ENCODE results near the gene RRBP1.

RRBP1 gene

DNA sequence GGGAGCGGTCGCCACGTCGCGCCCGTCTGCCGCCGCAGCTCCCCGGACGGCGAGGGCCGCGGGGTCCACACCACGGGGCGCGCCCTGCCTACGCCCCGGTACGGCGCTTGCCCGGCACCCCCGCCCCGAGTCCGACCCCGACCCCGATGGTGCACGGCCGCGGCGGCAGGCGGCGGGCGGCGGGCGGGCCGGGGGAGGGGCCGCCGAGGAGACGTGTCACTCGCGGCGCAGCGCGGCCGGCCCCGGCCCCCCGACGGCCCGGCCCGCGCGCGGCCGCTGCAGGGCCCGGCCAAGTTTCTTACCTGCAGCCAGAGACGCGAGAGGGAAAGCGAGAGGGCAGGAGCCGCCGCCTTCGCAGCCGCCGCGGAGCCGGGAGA, 328 bp downstream of the RRBP1 start:
- no peak for DNase-seq

DNA sequence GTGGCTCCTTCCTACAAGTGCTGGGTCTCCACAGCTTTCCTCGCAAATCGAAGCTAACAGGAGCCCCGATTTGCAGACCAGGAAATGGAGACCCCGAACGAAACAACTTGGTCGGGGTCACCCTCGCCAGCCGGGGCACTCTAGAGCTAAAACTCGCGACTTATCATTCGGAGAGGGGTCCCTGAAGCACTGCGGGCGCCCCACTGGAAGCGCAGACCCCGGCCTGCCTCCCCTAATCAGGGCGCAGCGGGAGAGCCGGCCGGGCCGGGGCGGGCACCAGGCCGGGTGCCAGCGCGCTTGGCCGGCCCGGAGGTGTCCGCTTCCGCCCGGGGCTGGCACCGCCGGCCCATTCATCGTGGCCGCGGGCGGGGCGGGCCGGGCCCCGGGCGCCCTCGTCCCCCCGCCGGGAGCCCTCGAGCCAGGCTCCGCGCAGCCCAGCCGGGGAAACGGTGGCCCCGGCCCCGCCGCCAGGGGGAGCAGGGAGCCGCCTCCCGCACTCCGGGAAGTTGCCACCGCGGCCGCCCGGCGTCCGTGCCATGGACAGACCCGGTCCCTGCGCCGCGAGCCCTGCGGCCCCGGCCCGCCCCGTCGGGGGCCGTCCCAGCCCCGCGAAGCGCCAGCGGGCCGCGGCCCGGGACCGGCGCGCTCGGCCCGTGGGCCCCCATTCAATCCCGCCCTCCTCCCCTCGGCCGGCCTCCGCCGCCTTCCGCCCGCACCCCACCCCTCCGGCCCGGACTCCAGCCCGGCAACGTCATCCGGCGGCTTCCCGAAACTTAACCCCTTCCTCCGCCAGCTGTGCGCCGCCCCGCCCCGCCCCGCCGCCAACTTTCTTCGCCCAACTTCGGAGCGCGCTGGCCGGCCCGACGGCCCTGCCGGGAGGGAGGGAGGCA, 961 bp downstream of the RRBP1 start:
- DNase-seq, result peak; percentile 84 to 85

DNA sequence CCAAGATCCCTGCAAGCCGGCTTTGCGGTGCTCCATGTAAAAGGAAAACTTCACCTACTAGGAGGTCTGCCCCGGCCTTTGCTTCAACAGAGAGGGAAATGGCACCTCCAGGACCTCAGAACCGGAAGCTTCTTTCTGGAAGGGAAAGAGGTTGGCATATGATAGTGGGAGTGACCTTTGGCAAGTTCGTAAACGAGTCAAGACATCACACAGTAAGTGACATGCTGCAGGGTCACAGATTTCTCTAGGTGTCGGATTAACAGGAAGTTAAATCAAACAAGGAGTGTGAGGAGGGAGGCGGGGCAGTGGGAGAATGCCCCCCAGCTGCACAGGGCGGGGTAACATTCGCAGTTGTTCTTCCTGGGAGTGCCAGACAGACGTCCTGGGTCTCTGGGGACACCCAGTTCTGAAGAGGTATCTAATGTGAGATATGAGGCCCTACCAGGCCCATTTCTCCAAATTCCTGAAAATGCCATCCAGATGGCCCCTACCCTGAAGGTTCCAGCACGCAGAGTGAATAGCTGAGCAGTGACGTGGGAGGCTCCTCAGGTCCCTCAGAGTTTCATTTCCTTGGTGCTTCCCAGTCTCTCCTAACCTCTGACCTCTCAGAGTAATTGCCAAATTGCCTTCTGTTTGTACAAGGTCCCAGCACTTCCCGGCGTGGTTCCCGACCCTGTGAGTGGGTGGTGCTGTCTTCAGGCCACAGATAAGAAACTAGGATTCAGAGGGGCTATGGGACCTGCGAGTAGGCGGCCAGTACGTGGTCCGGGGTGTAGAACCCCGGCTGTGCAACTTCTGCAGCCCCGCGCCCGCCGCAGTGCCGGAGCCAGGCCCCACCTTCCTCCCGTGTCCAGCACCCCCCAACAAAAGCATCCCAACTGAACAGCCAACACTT, 1.9 kb downstream of the RRBP1 start:
- DNase-seq, result peak in 1 of 2 donors; percentile 5

DNA sequence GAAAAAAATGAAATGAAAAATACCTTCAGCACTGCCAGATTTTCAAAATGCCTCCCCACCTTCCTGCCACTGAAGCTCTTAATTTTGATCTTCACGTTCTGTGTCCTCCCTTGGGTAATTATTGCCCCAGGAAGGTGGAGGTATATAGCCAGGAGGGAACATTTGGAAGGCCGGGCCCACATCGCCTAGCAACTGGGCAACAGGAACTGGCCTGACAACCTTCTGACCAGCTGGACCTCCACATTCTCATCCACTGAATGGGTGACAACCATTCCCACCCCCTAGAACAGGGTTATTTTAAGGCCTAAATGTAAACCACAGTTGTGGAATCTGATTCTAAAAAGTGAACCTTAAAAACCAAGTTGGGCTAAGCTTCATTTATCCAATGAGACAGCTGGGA, 3.2 kb downstream of the RRBP1 start:
- no peak for DNase-seq

DNA sequence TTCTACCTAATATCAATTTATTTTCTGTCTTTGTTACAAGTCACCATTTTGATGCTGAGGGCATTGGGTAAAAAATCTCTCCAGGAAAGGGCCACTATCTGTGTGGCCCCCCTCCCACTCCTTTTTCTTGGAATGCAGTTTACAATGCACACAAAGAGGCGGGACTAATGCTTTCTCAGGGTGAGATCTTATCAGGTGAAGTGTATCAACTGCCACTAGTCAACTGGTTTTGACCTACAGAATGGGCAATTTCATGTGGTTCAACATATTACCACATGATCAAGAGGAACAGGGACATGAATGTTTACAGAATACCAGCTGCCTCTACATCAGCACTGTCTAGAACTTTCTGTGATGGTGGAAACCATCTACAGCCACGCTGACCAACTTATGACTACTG, 3.7 kb downstream of the RRBP1 start:
- no peak for DNase-seq

DNA sequence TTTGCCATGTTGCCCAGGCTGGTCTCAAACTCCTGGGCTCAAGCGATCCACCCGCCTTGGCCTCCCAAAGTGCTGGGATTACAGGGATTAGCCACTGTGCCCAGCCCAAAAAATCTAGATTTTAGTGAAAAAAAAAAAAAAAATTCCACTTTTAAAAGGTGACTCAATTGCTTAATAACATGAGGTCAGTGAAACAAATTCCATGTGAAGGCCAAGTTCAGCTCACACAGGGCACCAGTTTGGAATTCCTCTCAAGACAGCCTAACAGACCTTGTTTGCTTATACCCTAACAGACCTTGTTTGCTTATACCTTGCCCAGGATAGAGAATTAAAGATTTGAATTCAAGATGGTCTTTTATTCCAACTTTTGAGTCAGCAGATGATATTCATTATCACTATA, 5.1 kb downstream of the RRBP1 start:
- DNase-seq, result no peak

DNA sequence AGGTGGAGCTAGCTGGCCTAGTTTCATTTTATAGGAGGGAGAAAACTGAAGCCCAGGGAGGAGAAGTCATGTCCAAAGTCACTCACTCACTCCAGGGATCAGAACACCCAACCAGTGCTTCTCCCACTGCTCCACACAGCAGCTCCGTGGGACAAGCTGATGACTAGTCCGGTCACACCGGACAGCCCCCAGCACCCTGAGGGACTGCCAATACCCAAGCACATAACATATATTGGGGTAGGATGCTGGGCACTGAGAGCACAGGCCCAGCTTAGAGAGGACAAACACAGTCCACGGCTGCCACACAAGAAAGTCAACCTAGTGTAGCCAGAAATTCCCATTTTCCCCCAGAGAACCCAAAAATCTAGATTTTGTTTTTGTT, 5.7 kb downstream of the RRBP1 start:
- no peak for DNase-seq

DNA sequence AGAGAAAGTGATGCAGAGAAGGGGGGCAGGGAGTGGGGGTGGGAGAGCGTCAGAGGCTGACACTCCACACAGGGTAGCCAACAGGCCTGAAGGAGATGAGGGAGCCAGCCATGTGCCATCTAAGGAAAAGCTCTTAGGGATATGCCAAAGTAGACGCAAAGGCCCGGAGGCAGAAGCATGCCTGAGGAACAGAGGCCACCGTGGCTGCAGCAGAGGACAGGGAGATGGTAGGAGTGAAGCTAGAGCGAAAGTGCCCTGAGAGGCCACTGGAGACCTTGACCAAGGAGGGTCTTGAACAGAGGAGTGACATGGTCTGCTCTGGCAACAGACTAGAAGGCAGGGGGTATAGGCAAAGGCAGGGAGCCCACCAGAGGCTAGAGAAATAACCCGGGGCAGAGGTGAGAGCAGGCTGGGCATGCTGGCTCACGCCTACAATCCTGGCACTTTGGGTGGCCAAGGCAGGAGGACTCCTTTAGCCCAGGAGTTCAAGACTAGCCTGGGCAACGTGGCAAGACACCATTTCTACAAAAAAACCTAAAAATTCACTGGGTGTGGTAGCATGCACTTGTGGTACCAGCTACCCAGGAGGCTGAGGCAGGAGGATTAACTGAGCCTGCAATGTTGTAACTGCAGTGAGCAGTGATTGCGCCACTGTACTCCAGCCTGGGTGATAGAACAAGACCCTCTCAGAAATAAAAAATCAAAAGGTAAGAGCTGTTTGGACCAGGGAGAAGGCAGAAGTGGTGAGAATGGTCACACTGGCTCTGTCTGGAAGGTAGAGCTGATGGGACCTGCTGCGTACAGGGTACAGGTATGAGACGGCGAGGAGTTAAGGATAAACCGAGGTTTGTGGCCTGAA, 6.3 kb downstream of the RRBP1 start:
- no peak for DNase-seq

DNA sequence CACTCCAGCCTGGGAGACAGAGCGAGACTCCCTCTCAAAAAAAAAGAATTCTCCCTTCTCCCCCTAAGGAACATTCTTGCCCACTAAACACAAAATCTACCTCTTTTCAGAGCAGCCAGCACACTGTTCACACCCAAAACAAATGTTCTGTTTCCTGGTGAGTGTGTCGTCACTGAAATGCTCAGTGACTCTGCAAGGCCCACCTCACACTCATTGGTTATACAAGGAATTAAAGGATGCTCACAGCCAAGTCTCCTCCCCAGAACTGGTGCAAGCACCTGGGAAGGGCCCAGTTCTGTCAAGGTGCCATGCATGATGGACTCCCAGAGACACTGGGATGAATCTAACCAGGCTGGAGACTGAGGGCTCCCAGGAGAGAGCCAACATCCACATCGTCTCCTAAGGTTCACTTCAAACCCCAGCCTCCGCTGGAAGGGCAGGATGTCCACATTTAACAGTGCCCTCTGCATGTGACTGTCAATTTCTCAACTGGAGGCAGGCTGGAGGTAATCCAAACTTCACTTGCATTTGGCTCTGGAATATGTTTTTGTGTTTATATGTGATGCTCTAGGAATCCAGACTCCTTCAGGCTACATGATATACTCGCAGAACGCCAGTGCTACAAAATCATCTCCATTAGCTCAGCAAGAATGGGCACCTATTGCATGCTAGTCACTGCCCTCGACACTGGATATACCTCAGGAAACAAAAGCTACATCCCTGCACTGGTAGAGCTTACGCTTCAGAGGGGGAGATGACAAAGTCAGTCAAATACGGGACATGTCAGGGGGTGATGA, 7.1 kb downstream of the RRBP1 start:
- no peak for DNase-seq

DNA sequence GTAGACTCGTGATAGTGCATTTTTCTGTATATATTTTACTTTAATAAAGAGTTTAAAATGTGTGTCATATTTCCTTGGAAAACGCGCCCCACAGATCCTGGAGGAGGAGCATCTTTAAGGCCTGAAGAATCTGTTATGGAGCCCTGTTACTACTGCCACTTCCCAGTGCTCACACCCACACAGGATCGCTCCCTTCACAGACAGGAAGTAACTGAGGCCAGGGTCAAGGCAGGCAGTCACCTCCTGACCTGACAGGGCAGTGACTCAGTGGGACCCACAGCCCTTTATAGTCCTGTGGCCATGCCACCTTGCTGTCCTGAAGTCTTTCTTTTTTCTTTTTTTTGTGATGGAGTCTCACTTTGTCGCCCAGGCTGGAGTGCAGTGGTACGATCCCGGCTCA, 9.0 kb downstream of the RRBP1 start:
- DNase-seq, result no peak

DNA sequence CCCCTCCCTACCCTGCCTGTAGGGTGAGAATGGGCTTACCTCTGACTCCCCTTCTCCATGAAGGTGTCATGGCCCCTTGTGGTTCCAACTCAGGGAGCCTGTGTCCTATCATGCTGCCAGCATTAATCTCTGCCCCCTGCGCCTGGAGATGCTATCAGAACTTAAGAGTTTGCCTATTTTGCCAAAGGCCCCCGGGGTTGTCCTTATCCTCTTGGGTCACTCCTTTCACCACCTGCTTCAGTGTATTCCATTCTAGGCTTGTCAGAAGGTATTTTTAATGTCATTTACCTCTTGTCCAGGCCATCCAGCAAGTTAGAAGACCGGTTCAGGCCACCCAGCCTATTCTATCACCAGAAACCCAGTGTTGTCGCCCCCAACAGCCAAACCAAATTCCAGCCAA, 10.5 kb downstream of the RRBP1 start:
- DNase-seq, result no peak

DNA sequence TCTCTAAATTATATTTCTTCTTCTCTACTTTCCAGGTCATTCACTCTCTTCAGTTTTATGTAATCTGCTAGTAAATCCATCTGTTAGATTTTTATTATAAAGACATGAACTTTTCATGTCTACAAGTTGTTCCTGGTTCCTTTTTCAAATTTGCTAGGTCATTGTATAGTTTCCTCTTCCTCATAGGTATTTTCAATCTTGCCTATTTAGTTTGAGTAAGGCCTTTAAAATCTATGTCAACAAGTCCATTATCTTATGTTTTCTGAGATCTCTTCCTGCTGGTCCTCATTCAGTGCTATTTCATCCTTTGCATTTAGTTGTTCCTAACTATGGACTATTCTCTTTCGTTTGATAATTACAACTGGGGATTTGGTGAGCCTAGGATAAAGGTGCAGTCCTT, 11.0 kb downstream of the RRBP1 start:
- no peak for DNase-seq

DNA sequence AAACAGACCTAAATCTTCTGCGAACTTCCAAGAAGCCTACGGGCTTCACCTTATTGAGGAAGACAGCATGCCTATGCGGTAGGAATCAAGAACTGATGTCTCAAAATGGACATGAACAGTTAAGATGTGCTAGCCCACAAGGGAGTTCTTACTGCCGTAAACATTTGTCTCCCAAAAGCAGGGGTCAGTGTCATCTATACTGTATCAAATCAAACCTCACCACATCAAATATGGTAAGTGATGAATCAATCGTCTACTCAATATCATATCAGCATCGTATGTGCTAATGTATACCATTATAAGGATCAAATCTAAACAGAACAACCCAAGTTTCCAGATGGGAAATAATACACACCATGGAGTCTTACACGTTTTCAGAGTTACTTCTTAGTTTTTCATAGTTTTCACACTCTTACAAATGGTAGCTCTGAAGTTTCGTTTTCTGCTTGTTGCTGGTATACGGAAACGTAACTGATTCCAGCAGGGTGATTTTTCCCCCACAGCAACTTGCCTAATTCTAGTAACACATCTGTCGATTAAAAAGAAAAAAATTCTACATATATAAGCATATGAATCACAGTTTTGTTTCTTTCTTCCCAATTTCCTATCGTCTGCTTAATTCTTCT, 12.6 kb downstream of the RRBP1 start:
- no peak for DNase-seq

DNA sequence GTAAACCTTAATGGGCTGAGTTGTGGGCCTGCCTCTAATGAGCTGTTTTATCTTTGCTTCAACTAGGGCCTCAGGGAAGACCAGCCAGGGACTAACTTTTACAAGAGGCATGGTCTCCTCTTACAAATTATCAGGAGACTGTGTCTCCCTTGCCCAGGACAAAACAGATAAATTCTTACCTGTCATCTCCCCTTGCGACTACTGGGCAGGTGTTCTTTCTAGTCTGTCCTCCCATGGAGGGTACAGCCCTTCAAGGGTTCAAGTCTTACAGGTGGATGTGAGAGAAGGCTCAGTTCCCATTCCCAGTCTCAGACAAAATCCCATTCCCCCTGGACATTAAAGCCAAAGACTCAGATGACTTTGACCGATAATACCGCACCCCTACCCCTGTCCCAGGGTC, 13.6 kb downstream of the RRBP1 start:
- no peak for DNase-seq

DNA sequence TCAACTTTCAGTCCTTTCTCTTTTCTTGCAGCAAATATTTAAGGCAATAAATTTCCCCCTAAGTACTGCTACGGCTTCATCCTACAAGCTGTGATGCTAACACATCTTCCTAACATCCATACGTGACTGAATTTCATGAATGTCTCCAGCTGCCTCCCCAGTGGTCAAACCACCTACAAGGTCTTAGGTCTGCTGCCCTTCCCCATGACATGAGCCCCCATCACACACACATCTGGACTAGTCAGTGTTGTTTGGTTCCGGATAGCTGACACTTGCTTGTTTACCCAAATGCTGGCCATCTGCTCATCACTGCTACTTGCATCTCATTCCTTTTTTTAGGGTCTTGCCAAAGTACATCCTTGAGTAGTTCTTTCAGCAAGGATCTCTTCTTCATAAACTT, 14.6 kb downstream of the RRBP1 start:
- DNase-seq, result no peak

DNA sequence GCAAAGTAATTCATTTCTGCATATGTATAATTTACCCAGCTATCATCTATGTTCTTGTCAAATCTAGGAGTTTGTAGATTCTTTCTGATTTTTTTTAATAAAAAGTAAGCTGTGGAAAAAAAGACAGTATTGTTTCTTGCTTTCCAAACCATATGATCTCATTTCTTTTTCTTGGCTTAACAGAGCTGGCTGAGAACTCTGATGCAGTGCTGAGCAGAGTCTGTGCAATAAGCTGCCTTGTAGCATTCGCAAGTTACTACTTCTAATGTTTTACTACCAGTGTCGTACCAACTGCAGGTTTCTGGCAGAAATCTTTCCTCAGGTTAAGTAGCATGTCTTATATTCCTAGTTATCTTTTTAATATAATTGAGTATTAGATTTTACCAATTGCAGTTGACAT, 15.6 kb downstream of the RRBP1 start:
- no peak for DNase-seq

DNA sequence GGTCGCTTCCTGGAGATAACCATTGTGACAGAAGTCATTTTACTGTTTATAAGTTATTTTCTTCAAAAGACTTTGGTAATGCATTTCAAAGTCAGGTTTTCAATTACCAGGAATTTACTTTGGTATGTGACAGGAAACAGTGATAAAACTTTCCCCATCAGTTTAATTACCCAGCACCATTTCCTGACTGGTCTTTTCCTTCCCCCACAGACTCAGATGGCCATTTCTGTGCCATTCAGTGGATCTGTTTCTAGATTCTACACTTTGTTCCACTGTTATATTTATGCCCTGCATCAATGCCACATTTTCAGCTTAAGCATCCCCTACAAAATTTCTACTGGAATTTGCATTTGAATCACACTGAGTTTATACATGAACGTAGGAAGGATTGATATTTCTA, 16.3 kb downstream of the RRBP1 start:
- no peak for DNase-seq

DNA sequence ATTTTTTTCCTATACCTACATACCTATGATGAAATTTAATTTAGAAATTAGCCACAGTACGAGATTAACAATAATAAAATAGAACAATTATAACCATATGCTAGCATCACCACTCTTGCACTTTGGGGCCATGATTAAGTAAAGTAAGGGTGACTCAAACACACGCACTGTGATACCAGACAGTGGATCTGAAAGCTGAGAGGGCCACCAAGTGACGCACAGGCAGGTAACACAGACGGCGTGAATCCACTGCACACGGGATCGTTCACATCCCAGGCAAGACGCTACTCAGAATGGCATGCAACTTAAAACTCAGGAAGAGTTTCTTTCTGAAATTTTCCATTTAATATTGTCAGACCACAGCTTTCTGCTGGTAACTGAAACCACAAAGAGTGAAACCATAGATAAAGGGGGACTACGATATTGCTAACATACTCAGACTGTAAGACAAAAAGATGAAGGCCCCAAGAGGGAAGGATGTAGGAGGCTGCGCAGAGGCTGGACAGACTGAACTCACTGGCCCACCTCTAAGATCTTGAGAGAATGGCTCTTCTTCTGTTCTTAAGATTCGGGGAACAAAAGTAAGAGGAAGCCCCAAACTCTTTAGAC, 17.9 kb downstream of the RRBP1 start:
- DNase-seq, result no peak

DNA sequence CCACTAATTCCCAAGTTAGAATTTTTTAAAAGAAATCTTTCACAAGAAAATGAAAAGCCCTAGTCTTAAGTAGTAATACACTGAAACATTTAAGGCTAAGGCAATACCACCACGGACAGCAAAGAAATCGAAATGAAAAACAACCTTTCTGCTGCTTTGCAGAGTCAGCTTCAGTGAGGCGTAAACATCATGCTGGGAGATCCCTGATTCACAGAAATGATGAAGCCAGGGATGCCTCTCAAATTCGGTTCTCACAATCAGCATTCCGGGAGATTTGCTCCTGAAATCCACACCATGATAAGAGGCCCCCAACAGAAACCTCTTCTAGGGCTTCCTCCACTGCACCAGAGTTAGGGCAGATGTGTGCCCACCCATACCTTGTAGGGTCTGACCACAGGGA, 18.6 kb downstream of the RRBP1 start:
- no peak for DNase-seq

DNA sequence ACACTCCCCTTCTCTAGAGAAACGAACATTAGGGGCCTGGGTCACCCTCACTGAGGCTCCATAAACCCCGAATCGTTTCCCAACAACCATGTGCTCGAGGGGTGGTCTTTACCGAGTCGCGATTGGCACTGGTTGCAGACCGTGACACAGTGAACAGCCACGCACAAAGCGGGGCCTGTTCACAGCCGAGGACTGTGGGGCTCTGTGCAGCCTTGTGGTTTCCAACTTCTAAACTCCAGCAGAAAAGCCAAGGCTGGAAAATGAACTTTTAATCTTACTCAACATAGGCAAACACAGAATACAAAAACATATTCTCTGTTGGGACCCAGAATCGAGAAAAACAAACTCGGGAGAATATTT, 19.0 kb downstream of the RRBP1 start:
- no peak for DNase-seq

DNA sequence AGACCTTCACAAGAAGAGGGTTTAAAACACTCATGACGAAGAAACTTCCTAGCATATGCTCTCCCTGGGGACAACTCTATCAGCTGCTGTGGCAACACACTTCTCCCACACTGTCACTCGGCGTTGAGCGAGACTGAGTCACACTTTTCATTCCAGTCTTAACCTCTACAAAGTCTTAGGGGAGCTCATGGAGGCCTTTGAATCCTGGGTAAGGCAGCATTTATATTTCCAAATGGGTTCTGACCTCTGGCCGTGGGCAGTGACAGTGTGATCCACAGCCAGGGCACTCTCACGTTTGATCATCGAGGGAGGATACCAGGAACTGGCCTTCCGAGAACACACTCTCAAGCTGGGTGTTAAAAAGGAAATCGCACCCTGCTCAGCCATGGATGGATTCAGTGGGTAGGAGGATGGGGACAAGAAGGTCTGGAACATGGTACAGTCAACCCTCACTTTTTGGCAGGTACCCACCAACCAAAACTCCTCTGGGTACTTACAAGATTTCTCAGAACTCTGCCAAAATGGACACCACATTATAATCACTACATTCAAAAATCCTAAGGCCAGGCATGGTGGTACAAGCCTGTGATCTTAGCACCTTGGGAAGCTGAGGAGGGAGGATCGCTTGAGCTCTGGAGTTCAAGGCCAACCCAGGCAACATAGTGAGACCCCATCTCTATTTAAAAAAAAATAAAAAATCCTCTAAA, 19.6 kb downstream of the RRBP1 start:
- no peak for DNase-seq
